HG02840 (cell line): Measurements from ENCODE around the gene ST6GALNAC5.

ENCODE experiments used
- ATAC-seq: cut with Tn5 transposase; IDR thresholded peaks from one replicate; pipeline ENCODE4 v1.9.1; 2021; ENCODE audit warnings: mild to moderate bottlenecking, moderate library complexity, moderate number of reproducible peaks; ENCODE audit not compliant: unreplicated experiment, low FRiP score

Gene ST6GALNAC5

GRCh38 chr1:76998582-76999223 is 131.4 kb downstream of the ST6GALNAC5 start:
- no peak for ATAC-seq

GRCh38 chr1:77007675-77008074 is 140.4 kb downstream of the ST6GALNAC5 start:
- ATAC-seq = no peak

- ATAC-seq = no peak
Observed at GRCh38 chr1:77010937-77011336, 143.7 kb downstream of the ST6GALNAC5 start.

- no peak for ATAC-seq
Observed at GRCh38 chr1:77012066-77012465, 144.8 kb downstream of the ST6GALNAC5 start.

- no peak for ATAC-seq
Observed at GRCh38 chr1:77014073-77014788, 147.0 kb downstream of the ST6GALNAC5 start.

GRCh38 chr1:77015748-77016341 is 148.6 kb downstream of the ST6GALNAC5 start:
- no peak for ATAC-seq

- ATAC-seq = no peak
Observed at GRCh38 chr1:77016386-77016985, 149.2 kb downstream of the ST6GALNAC5 start.

- no peak for ATAC-seq
Observed at GRCh38 chr1:77018311-77018710, 151.0 kb downstream of the ST6GALNAC5 start.

- no peak for ATAC-seq
Observed at GRCh38 chr1:77018761-77019160, 151.5 kb downstream of the ST6GALNAC5 start.

GRCh38 chr1:77021732-77022131 is 154.5 kb downstream of the ST6GALNAC5 start:
- ATAC-seq = no peak

- ATAC-seq = no peak
Observed at GRCh38 chr1:77024500-77024899, 157.2 kb downstream of the ST6GALNAC5 start.

- ATAC-seq = no peak
Observed at GRCh38 chr1:77025599-77025998, 158.3 kb downstream of the ST6GALNAC5 start.

- no peak for ATAC-seq
Observed at GRCh38 chr1:77026135-77026534, 158.9 kb downstream of the ST6GALNAC5 start.

- ATAC-seq = no peak
Observed at GRCh38 chr1:77026640-77027039, 159.4 kb downstream of the ST6GALNAC5 start.

GRCh38 chr1:77027847-77028246 is 160.6 kb downstream of the ST6GALNAC5 start:
- ATAC-seq = no peak

GRCh38 chr1:77030401-77031105 is 163.3 kb downstream of the ST6GALNAC5 start:
- no peak for ATAC-seq

GRCh38 chr1:77031106-77031662 is 163.9 kb downstream of the ST6GALNAC5 start:
- ATAC-seq = no peak

- ATAC-seq = no peak
Observed at GRCh38 chr1:77036560-77036959, 169.3 kb downstream of the ST6GALNAC5 start.

- no peak for ATAC-seq
Observed at GRCh38 chr1:77037038-77037437, 169.8 kb downstream of the ST6GALNAC5 start.

- ATAC-seq = no peak
Observed at GRCh38 chr1:77038000-77038399, 170.7 kb downstream of the ST6GALNAC5 start.
